GM20000 (cell line): ENCODE results near the gene PTPN23.

Experiments
- DNase-seq: peaks from one replicate; pipeline ENCODE4 v3.0.0; 2012; ENCODE audit warnings: low spot score
- TF ChIP-seq, protein P1 (sequence below): IDR thresholded peaks from 2 replicates; pipeline ENCODE4 v1.5.1; 2012; ENCODE audit warnings: mild to moderate bottlenecking, control low read depth; ENCODE audit errors: extremely low read depth, missing control alignments

The PTPN23 gene

DNA sequence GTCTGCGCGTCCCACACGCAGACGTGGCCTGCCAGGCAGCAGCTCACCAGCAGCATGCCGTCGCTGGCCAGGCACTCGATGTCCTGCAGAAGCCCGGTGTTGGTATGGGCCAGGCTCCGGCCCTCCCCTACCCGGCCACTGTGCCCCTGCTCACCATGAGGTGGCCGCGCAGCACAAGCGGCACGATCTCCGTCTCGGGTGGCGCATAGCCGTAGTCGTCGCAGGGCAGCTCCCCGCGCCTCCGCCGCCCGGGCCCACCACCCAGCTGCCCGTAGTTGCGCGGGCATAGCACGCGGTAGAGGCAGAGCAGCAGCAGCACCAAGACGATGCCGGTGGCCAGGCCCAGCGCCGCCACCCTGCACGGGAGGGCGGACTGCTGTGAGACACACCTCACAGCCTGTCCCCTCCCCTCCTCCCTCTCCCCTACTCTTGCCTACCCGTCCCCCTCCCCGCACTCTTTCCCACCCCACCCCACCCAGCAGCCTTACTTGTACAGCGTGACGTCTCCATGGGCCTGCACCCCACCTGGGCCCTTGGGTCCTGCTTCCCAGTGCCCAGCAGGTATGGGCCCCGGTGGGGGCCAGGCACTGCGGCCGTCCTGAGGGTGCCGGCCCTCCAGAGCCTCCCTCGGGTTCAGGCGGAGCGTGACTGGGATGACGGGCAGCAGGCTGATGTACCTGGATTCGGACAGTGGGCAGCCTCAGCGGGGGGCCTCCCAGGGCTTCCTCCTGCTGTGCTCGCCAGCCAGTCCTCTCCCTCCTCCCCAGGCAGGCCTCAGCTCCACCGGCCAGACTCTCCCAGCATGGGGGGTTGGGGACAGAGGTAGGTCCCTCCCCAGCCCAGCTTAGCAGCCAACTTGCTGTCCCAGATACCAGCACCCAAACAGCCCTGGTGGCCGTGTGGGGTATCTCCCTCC, 37.6 kb downstream of the PTPN23 start:
- no peak for DNase-seq
- TF ChIP-seq, protein P1, sequence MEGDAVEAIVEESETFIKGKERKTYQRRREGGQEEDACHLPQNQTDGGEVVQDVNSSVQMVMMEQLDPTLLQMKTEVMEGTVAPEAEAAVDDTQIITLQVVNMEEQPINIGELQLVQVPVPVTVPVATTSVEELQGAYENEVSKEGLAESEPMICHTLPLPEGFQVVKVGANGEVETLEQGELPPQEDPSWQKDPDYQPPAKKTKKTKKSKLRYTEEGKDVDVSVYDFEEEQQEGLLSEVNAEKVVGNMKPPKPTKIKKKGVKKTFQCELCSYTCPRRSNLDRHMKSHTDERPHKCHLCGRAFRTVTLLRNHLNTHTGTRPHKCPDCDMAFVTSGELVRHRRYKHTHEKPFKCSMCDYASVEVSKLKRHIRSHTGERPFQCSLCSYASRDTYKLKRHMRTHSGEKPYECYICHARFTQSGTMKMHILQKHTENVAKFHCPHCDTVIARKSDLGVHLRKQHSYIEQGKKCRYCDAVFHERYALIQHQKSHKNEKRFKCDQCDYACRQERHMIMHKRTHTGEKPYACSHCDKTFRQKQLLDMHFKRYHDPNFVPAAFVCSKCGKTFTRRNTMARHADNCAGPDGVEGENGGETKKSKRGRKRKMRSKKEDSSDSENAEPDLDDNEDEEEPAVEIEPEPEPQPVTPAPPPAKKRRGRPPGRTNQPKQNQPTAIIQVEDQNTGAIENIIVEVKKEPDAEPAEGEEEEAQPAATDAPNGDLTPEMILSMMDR = no peak

DNA sequence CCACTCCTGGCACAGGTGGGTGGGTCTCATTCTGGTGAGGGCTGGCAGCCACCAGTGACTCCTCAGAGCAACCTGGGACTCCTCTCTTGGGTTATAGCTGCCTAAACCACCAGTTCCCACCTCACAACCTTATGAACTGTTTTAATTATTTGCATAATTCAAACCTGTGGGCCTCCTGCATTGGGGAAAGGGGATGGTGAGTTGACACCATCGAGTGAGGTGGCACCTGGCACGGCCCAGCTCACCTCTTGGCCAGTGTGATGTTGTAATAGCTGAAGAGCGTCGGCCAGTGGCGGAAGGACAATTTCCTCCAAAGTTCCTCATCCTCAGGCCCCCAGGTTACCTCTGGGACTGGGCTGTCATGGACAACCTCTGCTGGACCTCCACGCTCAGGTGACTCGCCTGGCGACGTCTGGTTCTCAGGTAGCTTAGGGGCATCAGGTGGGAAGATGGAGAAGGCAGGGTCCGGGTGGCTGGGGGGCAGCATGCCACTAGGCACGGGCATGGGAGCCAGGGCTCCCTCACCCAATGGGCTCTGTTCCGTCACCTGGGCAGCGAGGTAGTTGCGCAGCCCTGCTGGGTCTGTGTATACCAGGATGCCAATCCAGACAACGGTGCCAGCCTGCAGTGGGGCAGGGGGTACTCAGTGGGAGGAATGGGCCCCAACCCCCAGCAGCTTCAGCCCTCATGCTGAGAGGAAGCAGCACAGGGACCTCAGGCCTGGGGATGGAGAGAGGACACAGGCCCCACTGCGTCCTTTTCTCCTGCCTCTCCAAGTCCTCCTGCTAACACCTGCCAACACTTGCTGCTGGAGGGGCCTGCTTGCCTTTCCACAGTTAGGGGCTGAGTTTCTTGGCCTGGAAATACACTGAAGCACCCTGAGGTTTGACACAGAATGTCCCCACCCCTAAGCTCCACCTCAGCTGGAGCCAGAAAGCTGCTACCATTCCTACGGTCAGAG, 38.5 kb downstream of the PTPN23 start:
- TF ChIP-seq, protein P1 = no peak
- no peak for DNase-seq

DNA sequence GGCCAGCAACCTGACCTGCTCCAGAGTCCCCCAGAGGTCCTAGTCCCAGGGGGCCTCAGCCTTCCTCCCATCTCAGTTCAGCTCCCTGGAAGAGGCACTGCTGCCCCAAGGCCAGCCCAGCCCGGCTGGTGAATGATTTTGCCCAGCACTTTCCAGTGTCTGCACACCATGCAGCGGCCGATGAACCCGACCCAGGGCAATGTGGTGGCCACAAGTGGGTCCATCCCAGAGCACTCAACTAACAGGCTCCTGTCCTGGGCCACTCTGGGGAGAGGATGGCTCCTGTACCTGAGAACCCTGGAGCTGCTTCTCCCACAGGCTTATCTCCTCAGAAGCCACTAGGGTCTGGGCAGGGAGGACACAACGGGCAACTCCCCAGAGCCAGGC, 39.2 kb downstream of the PTPN23 start:
- no peak for DNase-seq
- TF ChIP-seq, protein P1 = no peak

DNA sequence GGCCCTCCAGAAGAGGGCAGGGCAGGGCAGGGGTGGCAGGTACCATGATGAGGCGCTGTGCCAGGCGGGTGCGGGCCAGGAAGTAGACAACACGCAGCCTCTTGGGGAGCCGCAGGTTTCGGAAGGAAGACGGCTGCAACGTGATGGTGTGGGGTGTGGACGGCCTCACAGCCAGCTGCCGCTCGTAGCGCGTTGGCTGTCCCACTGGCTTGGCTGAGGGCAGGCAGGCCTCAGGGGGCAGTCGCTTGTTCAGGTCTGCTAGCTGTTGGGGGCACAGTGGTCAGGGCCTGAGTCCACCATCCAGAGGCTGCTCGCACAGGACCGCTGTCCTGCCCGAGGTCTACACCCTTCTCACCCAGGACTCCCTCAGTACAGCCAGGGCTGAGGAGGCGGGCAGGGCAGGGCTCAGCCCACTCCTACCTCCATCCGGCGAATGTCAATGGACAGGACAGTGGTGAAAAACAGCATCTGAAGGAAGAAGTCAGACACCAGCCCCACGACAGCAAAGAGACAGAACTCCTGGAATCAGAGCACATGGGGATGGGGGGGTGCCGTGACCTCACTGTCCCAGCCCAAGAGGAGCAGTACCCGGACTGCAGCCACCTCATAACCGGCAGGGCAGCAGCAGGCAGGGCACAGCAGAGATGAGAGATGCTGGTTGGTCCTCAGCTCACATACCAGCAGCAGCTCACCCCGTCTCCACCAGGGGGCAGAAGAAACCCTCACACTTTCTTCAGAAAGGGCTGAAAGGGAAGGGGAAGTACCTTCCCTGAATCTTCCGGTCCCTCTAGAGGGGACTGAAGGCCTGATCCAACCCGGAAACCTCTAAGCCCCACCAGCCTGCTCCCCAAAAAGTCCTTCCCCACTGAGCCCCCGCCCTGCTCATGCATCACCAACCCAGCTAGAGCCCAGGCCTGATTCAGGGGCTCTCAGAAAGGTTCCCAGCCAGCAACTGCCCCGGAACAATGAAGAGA, 40.0 kb downstream of the PTPN23 start:
- TF ChIP-seq, protein P1 = peak; percentile 89
- DNase-seq = peak; percentile 95

DNA sequence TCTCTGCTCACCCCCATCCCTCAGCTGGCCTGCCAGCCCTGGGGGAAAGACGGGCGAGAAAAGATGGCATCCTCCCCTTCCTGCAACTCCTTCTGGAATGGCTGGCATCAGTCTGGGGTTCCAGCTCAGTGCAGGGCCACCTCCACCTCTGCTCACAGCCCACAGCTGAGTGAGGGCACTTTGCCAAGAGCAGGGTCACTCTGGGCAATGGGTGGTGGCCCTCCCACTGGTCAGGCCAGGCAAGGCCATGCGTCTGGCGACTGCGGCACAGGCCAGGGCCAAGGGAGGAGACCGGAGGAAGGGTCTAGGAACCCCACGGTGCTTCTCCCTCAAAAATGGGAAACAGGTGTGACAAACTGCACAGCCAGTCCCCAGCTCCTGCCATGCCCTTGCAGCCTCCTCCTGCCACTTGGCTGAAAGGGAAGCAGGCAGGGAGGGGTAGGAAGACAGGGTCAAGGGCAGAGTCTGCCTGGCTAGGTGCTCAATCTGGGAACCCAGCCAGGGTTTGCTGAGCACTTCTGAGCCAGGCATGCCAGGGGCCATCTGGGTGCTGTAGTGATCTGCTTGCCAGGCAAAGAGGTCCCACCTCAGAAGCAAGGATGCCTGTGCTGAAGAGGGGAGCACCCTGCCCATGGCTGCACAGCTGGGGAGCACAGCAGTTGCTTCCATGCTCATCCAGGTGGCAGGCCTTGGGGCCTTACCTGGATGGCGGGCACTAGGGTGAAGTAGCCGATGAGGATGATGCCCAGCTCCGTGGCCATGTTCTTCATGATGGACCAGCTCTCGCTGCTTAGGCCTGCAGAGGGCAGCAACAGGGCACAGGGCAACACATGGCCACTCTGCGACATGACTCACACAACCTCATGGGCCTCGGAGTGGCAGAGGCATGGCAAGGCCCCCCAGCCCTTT, 41.2 kb downstream of the PTPN23 start:
- TF ChIP-seq, protein P1 = no peak
- DNase-seq = peak; percentile 35

DNA sequence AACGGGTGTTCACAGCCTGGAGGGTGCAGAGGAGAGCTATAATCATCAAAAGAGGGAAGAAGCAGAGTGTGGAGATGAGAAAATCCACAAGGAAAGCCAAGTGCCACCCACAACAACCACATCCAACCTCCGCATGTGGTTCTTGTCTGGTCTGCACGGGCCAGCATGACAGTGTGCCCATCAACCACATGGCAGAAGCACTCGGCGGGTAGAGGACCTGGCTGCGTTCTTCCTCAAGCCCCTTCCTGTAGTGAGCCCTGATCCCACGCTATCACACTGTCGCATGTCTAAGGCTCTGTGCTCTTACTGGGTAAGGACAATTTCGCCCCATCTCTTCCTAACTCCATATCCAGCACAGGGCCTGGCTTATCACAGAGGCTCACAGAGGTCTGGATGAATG, 41.9 kb downstream of the PTPN23 start:
- TF ChIP-seq, protein P1 = no peak
- no peak for DNase-seq
